HCT116 (cell line): ENCODE measurements around the gene ATP5F1D. TPM values are rescaled to one million over a fixed set of nuclear protein-coding genes. Genes with fewer than 3 reads are reported as not detected.
A peak's percentile ranks its signal among the peaks of the same experiment; 100 is the strongest.

Experiments used
- ATAC-seq: fragments of 200-7000 bp; cut with Tn5 transposase; 2 replicates; pipeline ENCODE4 v1.9.1; 2020; ENCODE audit warnings: mild to moderate bottlenecking, moderate library complexity
- BruUV-seq: library from RNA; stranded (reverse); fragments of 400-500 nt; replicated peaks from 2 replicates; lab custom pipeline; 2021; lab: Mats Ljungman, UMichigan
- CTCF ChIA-PET: fragments of 300-600 bp; sonication (Branson Sonifier 250); formaldehyde crosslinking; loops from one replicate; lab custom pipeline; 2021; ENCODE audit warnings: antibody characterized with exemption; lab: Charles Lee
- POLR2A ChIA-PET: fragments of 300-600, 350-600 bp; sonication (Branson Sonifier 250); formaldehyde crosslinking; loops from one replicate; lab custom pipeline; 2021; ENCODE audit warnings: antibody characterized with exemption; lab: Charles Lee
- RAD21 ChIA-PET, 2 experiments: fragments of 300-600 bp; sonication (Branson Sonifier 250); formaldehyde crosslinking; loops; one replicate each; lab custom pipeline; 2023; ENCODE audit warnings: low total read pairs in 2 of 2; ENCODE audit not compliant: uncharacterized antibody in 2 of 2, unreplicated experiment in 2 of 2, low non-redundant PET in 1 of 2; lab: Charles Lee
- DNase-seq: peaks from one replicate; pipeline ENCODE4 v3.0.0-alpha.2; 2010; ENCODE audit warnings: low read depth, low spot score
- H2AFZ ChIP-seq: fragments of 200-600 bp; shearing (Covaris generic), sonication (generic); 2 replicates; pipeline ENCODE4 v1.6.1; 2017; ENCODE audit warnings: low read depth, mixed run types, mixed read lengths, antibody characterized with exemption, low read length; ENCODE audit not compliant: poor library complexity, severe bottlenecking
- H3K27ac ChIP-seq: 2 replicates; pipeline ENCODE4 v1.5.1; 2012; ENCODE audit warnings: low read depth, low read length
- H3K27me3 ChIP-seq: fragments of 200-600 bp; sonication (generic); 2 replicates; pipeline ENCODE4 v1.6.1; 2016; ENCODE audit warnings: mixed run types, low read length, mixed read lengths; ENCODE audit not compliant: insufficient read depth
- H3K36me3 ChIP-seq, 2 experiments: fragments of 200-500 bp in 1 of 2; fragments of 200-600 bp in 1 of 2; sonication (Bioruptor generic) in 1 of 2; sonication (generic) in 1 of 2; 2 replicates each; pipeline versions ENCODE4 v1.5.1 to v1.6.1; 2014 to 2016; ENCODE audit warnings: low read length in 2 of 2, inconsistent platforms in 1 of 2, mixed read lengths in 1 of 2, mixed run types in 1 of 2; ENCODE audit not compliant: insufficient read depth in 2 of 2, control insufficient read depth in 1 of 2
- H3K4me1 ChIP-seq, 2 experiments: fragments of 200-600 bp in 1 of 2; sonication (generic) in 1 of 2; 2 replicates each; pipeline versions ENCODE4 v1.5.1 to v1.6.1; 2012 to 2017; ENCODE audit warnings: low read length in 2 of 2, inconsistent platforms in 1 of 2, mild to moderate bottlenecking in 1 of 2, mixed read lengths in 1 of 2, mixed run types in 1 of 2, moderate library complexity in 1 of 2; ENCODE audit not compliant: insufficient read depth in 2 of 2, control insufficient read depth in 1 of 2
- H3K4me2 ChIP-seq: fragments of 200-600 bp; sonication (generic); 2 replicates; pipeline ENCODE4 v1.6.1; 2017; ENCODE audit warnings: mixed run types, low read length, mixed read lengths
- H3K4me3 ChIP-seq, 2 experiments: fragments of 200-600 bp in 1 of 2; sonication (generic) in 1 of 2; replicated peaks in 1 of 2; 2 replicates each; pipeline ENCODE4 v1.5.1; 2011 to 2016; ENCODE audit warnings: low read length in 2 of 2, control low read depth in 1 of 2, low read depth in 1 of 2, mild to moderate bottlenecking in 1 of 2, mixed read lengths in 1 of 2, mixed run types in 1 of 2
- H3K79me2 ChIP-seq: fragments of 200-600 bp; sonication (generic); 2 replicates; pipeline ENCODE4 v1.6.1; 2017; ENCODE audit warnings: mild to moderate bottlenecking, mixed run types, low read length, moderate library complexity, mixed read lengths; ENCODE audit not compliant: insufficient read depth
- H3K9ac ChIP-seq: fragments of 200-600 bp; sonication (generic); 2 replicates; pipeline ENCODE4 v1.6.1; 2016; ENCODE audit warnings: low read length, mixed read lengths
- H3K9me2 ChIP-seq: fragments of 200-600 bp; sonication (generic), shearing (Covaris generic); 2 replicates; pipeline ENCODE4 v1.6.1; 2017; ENCODE audit warnings: mixed run types, mild to moderate bottlenecking, moderate library complexity; ENCODE audit not compliant: insufficient read depth
- H3K9me3 ChIP-seq, 2 experiments: fragments of 200-500 bp in 1 of 2; fragments of 200-600 bp in 1 of 2; sonication (Bioruptor generic) in 1 of 2; sonication (generic) in 1 of 2; 2 replicates each; pipeline ENCODE4 v1.6.1; 2014 to 2017; ENCODE audit warnings: low read length in 2 of 2, mixed read lengths in 2 of 2, inconsistent platforms in 1 of 2, low read depth in 1 of 2, mild to moderate bottlenecking in 1 of 2, mixed run types in 1 of 2, moderate library complexity in 1 of 2; ENCODE audit not compliant: control insufficient read depth in 1 of 2, insufficient read depth in 1 of 2
- H4K20me1 ChIP-seq: fragments of 200-600 bp; sonication (generic), shearing (Covaris generic); 2 replicates; pipeline ENCODE4 v1.6.1; 2017; ENCODE audit warnings: mixed run types, mild to moderate bottlenecking, moderate library complexity; ENCODE audit not compliant: insufficient read depth
- CBX3 ChIP-seq: IDR thresholded peaks from 2 replicates; pipeline ENCODE4 v1.6.1; 2012; ENCODE audit warnings: low read depth
- CEBPB ChIP-seq: IDR thresholded peaks from 2 replicates; pipeline ENCODE4 v1.6.1; 2012; ENCODE audit warnings: low read depth
- ELF1 ChIP-seq: IDR thresholded peaks from 2 replicates; pipeline ENCODE4 v1.6.1; 2012; ENCODE audit warnings: low read depth, borderline replicate concordance
- EZH2 ChIP-seq: fragments of 200-600 bp; sonication (generic); IDR thresholded peaks from 2 replicates; pipeline ENCODE4 v1.6.1; 2017; ENCODE audit warnings: antibody characterized with exemption, mixed run types
- EZH2phosphoT487 ChIP-seq: fragments of 200-600 bp; IDR thresholded peaks from 2 replicates; pipeline ENCODE4 v1.6.1; 2018; ENCODE audit warnings: antibody characterized with exemption, borderline replicate concordance
- FOSL1 ChIP-seq: IDR thresholded peaks from 2 replicates; pipeline ENCODE4 v1.6.1; 2012; ENCODE audit warnings: low read depth
- JUND ChIP-seq: IDR thresholded peaks from 2 replicates; pipeline ENCODE4 v1.6.1; 2012
- MAX ChIP-seq: IDR thresholded peaks from 2 replicates; pipeline ENCODE4 v1.6.1; 2012
- POLR2AphosphoS5 ChIP-seq: IDR thresholded peaks from 2 replicates; pipeline ENCODE4 v1.6.1; 2011; ENCODE audit warnings: mild to moderate bottlenecking, low read depth, low read length, moderate library complexity
- SIN3A ChIP-seq: IDR thresholded peaks from 2 replicates; pipeline ENCODE4 v1.6.1; 2012; ENCODE audit warnings: low read depth
- SRF ChIP-seq: IDR thresholded peaks from 2 replicates; pipeline ENCODE4 v1.6.1; 2012; ENCODE audit warnings: low read depth
- TCF7L2 ChIP-seq: IDR thresholded peaks from 2 replicates; pipeline ENCODE4 v1.7.0; 2011; ENCODE audit warnings: borderline replicate concordance, inconsistent platforms; ENCODE audit not compliant: insufficient read depth, insufficient read length; ENCODE audit errors: extremely low read depth
- intact Hi-C: fragments of 100-400 bp; cut with micrococcal nuclease; formaldehyde crosslinking; loops from 2 replicates; pipeline ENCODE4 v1.10.0; 2022
- total RNA-seq: library from RNA; stranded (reverse); gene quantifications from one replicate; pipeline ENCODE4 v1.2.1, GENCODE V29; 2021; ENCODE audit not compliant: unreplicated experiment
- TF ChIP-seq, protein P1 (sequence below): IDR thresholded peaks from 2 replicates; pipeline ENCODE4 v1.6.1; 2012; ENCODE audit warnings: low read depth

The ATP5F1D gene
- total RNA-seq, 1 experiment from 2014 or later: 428 TPM

- H3K27me3 ChIP-seq: no peaks in the 10 kb centered on the region
- ChIA-PET RAD21 (no interaction called here), CTCF (no interaction called here), POLR2A (no interaction called here)
- H3K9ac ChIP-seq: no peak overlapping the region
- peaks cover 22% of the 10 kb centered on the region; the same call in 1 of the 2 replicates for H3K79me2 ChIP-seq
- peaks cover 3 to 16% of the 10 kb centered on the region in 2 experiments; a peak in 3 of 4 replicates for H3K36me3 ChIP-seq
- H3K9me2 ChIP-seq: no peaks in the 10 kb centered on the region
- H2AFZ ChIP-seq: no peak overlapping the region
- peaks cover 18 to 42% of the 10 kb centered on the region in 2 experiments for H3K4me1 ChIP-seq
- H3K4me3 ChIP-seq: no peak overlapping the region
- TF ChIP-seq JUND (no peak), POLR2AphosphoS5 (no peak), EZH2 (no peak), SRF (no peak), FOSL1 (no peak), TCF7L2 (no peak)
- intact Hi-C loops: no loop called here
- no peak overlapping the region for H3K27ac ChIP-seq
- BruUV-seq: no TSS peak
- no peak for DNase-seq
- H3K9me3 ChIP-seq: no peaks in the 10 kb centered on the region
- no peak for ATAC-seq
- no peaks in the 10 kb centered on the region for H4K20me1 ChIP-seq
- H3K4me2 ChIP-seq: no peak overlapping the region
Observed at GRCh38 chr19:1234051-1234954, 7.2 kb upstream of the ATP5F1D start.

DNA sequence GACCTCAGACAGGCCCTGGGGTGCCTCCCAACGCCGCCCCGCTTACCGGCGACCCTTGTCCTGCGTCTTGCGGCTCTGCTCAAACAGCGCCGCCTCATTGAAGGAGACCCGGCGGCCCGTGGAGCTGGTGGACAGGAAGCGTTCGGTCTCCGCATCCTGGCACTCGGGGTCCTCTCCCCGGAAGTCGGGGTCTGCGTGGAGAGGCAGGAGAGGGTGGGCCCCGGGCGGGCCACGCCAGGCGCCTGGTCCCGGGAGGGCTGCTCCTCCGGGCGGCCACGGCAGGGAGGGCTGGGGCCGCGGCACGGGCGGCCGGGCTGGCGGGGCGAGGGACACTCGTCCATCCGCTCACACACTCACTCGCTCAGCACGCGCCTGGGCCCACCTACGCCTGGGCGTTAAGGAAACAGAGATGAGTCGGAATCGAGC lies 6.6 kb upstream of the ATP5F1D start:
- Histone ChIP-seq H2AFZ (no peak overlapping the region), H3K79me2 (peaks cover 22% of the 10 kb centered on the region; the same call in 1 of the 2 replicates), H3K4me1 (peaks cover 23 to 49% of the 10 kb centered on the region in 2 experiments), H3K27me3 (no peaks in the 10 kb centered on the region), H3K9me3 (no peaks in the 10 kb centered on the region), H3K9ac (no peak overlapping the region), H3K4me2 (no peak overlapping the region), H3K4me3 (no peak overlapping the region), H3K36me3 (peaks cover 3 to 16% of the 10 kb centered on the region in 2 experiments; a peak in 3 of 4 replicates), H4K20me1 (no peaks in the 10 kb centered on the region), H3K27ac (peak overlapping the region; percentile 67; the same call in 1 of the 2 replicates), H3K9me2 (no peaks in the 10 kb centered on the region)
- BruUV-seq: no TSS peak
- POLR2A ChIA-PET: no interaction called here
- CTCF ChIA-PET: no interaction called here
- DNase-seq: no peak
- RAD21 ChIA-PET: no interaction called here
- intact Hi-C loops: no loop called here
- ATAC-seq: no peak
- TF ChIP-seq EZH2 (no peak), SIN3A (no peak), CBX3 (no peak), ELF1 (no peak), FOSL1 (no peak), TCF7L2 (no peak), POLR2AphosphoS5 (no peak), CEBPB (no peak), EZH2phosphoT487 (no peak), MAX (no peak)
- TF ChIP-seq, protein P1, sequence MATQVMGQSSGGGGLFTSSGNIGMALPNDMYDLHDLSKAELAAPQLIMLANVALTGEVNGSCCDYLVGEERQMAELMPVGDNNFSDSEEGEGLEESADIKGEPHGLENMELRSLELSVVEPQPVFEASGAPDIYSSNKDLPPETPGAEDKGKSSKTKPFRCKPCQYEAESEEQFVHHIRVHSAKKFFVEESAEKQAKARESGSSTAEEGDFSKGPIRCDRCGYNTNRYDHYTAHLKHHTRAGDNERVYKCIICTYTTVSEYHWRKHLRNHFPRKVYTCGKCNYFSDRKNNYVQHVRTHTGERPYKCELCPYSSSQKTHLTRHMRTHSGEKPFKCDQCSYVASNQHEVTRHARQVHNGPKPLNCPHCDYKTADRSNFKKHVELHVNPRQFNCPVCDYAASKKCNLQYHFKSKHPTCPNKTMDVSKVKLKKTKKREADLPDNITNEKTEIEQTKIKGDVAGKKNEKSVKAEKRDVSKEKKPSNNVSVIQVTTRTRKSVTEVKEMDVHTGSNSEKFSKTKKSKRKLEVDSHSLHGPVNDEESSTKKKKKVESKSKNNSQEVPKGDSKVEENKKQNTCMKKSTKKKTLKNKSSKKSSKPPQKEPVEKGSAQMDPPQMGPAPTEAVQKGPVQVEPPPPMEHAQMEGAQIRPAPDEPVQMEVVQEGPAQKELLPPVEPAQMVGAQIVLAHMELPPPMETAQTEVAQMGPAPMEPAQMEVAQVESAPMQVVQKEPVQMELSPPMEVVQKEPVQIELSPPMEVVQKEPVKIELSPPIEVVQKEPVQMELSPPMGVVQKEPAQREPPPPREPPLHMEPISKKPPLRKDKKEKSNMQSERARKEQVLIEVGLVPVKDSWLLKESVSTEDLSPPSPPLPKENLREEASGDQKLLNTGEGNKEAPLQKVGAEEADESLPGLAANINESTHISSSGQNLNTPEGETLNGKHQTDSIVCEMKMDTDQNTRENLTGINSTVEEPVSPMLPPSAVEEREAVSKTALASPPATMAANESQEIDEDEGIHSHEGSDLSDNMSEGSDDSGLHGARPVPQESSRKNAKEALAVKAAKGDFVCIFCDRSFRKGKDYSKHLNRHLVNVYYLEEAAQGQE: no peak
